Epithelial cell of proximal tubule (primary cell): Measurements from ENCODE around the gene SLC2A10. TPM values are rescaled to one million over a fixed set of nuclear protein-coding genes. Genes with fewer than 3 reads are reported as not detected.
A peak's percentile ranks its signal among the peaks of the same experiment; 100 is the strongest.

Source experiments
- DNase-seq: peaks from one replicate; pipeline ENCODE4 v3.0.0-alpha.2; 2011; ENCODE audit warnings: low read depth
- H3K4me3 ChIP-seq: 2 replicates; pipeline ENCODE4 v1.5.1; 2011; ENCODE audit warnings: low read depth, mild to moderate bottlenecking, low read length
- total RNA-seq: library from RNA; depleted of rRNA; stranded (reverse); fragments of >200 nt; gene quantifications from 2 replicates; pipeline ENCODE4 v1.2.3, GENCODE V29; 2015
- TF ChIP-seq, protein P1 (sequence below): conservative IDR thresholded peaks from 2 replicates; pipeline ENCODE4 v1.5.1; 2012; ENCODE audit warnings: low read depth, mild to moderate bottlenecking, low read length

The SLC2A10 gene
- total RNA-seq, 1 donor from 2014 or later, result 12.5 TPM

DNA sequence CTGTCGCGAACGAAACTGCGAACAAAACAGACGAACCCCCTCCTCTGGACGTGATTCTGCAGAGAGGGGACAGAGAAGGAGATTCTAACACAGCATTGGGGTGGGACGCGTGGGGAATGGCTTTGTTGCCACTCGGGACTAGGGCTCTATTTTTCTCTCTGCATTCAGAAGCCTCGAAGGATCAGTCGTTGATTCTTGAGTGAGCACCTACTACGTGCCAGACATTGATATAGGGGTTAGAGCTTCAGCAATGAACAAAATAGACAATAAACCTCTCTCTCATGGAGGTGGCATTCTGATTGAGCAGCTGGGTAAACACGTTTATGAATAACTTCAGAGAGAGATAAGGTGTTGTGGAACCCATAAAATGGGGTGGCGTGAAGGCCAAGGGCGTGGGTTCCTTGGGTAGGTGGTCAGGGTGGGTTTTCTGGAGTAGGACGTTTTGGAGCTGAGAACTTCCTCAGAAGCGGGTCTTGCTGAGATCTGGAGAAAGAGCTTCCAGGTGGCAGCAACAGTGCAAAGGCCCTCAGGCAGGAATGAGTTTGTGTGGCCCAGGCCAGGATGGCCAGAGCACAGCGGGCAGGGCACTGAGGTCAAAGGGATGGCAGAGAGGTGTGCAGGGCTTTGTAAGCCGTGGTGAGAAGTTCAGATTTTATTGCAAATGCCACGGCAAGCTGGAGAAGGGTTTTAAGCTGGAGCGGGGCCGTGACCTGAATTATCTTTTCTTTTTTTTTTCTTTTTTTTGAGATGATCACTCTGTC, 884 bp downstream of the SLC2A10 start:
- no peak for DNase-seq
- peak overlapping the region; percentile 67 for H3K4me3 ChIP-seq
- TF ChIP-seq, protein P1, sequence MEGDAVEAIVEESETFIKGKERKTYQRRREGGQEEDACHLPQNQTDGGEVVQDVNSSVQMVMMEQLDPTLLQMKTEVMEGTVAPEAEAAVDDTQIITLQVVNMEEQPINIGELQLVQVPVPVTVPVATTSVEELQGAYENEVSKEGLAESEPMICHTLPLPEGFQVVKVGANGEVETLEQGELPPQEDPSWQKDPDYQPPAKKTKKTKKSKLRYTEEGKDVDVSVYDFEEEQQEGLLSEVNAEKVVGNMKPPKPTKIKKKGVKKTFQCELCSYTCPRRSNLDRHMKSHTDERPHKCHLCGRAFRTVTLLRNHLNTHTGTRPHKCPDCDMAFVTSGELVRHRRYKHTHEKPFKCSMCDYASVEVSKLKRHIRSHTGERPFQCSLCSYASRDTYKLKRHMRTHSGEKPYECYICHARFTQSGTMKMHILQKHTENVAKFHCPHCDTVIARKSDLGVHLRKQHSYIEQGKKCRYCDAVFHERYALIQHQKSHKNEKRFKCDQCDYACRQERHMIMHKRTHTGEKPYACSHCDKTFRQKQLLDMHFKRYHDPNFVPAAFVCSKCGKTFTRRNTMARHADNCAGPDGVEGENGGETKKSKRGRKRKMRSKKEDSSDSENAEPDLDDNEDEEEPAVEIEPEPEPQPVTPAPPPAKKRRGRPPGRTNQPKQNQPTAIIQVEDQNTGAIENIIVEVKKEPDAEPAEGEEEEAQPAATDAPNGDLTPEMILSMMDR, result no peak

DNA sequence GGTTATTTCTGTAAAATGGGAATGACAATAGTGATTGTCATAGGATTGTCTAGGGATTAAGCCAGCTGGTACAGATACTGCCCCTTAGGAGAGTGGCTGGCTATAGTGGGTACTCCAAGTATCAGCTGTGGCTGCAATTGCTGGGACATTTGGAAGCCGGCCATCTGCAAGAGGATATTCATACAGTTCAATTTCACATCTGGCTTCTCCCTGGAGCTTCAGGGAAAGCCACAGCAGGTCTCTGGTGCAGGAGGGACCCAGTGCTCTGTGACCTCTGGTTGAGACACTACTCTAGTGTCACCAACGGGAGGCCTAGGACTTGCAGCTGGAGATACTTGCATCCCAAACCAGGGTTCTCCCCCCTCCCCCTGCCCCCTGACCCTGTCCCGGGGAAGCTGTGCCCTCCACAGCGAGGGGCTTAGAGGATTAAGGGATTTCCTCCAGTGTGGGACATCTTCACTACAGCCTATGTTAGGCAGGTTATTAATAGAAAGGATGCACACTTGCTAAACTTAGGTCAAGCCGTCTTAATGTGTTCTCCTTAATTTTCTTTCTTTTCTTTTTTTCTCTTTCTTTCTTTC, 2.7 kb downstream of the SLC2A10 start:
- DNase-seq, result no peak
- TF ChIP-seq, protein P1, result no peak
- no peak overlapping the region for H3K4me3 ChIP-seq

DNA sequence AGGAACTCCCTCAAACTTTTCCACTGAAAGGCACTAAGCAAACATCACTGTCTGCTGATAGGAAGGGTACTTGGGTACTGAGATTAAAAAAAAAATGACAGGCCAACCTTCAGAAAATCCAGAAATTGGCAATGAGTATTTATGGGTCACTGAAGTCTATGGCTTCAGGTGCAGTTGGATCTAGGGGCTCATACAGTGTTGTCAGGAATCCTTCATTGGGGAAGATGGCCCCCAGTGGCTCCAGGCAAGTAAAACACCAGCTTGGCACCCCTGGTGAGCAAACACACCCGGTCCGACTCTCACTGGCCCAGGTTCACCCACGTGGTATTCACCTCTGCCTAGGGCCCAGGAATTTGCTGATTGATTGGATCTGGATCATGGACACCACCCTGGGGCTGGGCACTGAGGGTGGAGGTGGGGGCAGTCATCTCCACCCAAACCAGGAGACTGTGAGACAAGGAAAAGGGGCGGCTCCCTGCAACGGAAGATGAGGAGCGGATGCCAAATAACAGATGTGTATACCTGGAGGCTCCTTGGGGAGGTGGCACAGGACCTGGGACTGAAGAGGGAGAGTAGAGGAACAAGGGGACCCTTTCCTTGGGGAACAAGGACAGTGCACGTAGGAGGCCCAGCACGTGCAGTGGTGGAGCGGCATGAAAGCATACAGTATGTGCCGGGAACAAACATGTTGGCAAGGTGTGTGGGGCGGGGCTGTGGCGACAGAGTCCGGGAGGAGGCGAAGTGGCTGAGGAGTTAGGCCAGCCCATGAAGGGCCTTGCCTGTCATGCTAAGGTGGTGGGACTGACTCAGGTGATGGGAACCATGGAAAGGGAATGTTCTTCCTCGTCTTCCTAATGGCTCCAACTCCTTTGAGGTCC, 4.7 kb downstream of the SLC2A10 start:
- TF ChIP-seq, protein P1, result no peak
- no peak for DNase-seq
- H3K4me3 ChIP-seq, result no peak overlapping the region

DNA sequence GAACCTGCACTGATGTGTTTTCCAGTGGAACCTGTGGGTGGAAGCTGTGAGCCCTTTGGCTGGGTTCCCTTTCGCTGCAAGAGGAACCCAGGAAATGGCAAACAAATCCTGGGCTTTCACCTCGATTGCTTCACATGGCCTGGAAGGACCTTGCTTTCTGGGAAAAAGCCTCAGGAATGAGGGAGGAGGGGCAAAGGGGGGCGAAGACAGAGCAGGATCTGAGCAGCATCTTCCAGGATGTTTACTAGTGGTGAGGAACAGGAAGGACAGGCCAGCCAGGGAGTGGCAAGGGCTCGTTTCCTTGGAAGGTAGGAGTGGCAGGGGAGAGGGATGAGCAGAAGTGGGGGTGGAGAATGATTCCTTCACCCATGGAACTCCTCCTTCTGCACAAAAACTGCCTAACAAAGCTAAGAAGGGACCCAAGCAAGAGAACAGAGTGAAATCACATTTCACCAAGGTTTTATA, 5.9 kb downstream of the SLC2A10 start:
- no peak overlapping the region for H3K4me3 ChIP-seq
- TF ChIP-seq, protein P1, result peak; percentile 27
- DNase-seq, result peak; percentile 32

DNA sequence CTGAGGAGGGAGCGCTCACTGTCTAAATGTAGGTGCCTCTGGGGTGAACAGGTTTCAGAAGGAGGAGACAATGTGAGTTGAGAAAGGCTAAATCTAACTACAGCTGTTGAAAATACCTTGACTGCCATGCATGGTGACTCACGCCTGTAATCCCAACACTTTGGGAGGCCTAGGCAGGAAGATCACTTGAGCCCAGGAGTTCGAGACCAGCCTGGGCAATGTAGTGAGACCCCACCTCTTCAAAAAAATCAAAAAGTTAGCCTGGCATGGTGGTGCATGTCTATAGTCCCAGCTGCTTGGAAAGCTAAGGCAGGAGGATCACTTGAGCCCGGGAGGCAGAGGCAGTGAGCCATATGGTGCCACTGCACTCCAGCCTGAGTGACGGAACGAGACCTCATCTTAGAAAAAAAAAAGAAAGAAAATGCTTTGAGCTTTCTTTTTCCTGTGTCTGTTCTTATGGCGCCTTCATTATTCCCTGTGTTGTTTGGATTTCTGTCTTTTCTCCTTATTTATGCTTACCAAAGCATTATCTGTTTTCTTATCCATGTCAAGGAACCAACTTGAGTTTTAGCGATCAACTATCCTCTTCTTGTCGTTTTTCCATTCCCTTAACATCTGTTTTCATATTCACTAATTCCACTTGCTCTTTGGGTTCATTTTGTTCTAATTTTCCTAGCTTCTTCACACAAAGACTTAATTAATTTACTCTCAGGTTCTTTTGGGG, 8.5 kb downstream of the SLC2A10 start:
- DNase-seq, result no peak
- TF ChIP-seq, protein P1, result no peak
- no peak overlapping the region for H3K4me3 ChIP-seq

DNA sequence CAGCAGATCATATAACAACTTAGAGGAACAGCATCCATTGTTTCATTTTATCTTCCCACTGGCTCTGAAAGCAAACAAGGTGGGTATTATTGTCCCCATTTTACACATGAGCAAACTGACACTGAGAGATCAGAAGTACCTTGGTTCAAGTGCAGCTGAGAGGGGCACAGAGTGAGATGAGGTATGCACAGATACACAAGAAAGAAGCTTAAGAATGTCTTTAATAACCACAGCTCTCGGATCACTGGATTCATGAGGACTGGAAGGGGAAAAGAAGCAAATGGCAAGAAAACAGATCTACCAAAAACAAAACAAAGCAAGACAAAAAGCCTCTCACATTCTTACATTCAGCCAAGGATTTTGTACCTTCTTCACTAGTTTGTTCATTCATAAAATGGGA, 10.6 kb downstream of the SLC2A10 start:
- DNase-seq, result no peak
- TF ChIP-seq, protein P1, result no peak
- no peak overlapping the region for H3K4me3 ChIP-seq
